ENCODE data around the gene TTC34.
A peak's percentile ranks its signal among the peaks of the same experiment; 100 is the strongest.

GRCh38 chr1:2642560-2643413, 158.7 kb downstream of the TTC34 start:
- TF ChIP-seq CTCF (IDR thresholded peaks at IDR 0.05; ENCODE audit: borderline replicate concordance, extremely low read depth, low read length, poor library complexity, severe bottlenecking) (peak; percentile 26), EZH2 (IDR thresholded peaks at IDR 0.05; ENCODE audit: borderline replicate concordance, low read depth, low read length, severe bottlenecking) (no peak)

Measured in DND-41 (cell line).